Measurements from ENCODE around the gene EIF4E2. TPM values are rescaled to one million over a fixed set of nuclear protein-coding genes. Genes with fewer than 3 reads are reported as not detected.

Gene EIF4E2
- total and polyA plus RNA-seq, 2 donors (not counting 3 experiments of a cell fraction or from before 2014, with no cell fraction given), result 50.0 to 96.5 TPM

DNA sequence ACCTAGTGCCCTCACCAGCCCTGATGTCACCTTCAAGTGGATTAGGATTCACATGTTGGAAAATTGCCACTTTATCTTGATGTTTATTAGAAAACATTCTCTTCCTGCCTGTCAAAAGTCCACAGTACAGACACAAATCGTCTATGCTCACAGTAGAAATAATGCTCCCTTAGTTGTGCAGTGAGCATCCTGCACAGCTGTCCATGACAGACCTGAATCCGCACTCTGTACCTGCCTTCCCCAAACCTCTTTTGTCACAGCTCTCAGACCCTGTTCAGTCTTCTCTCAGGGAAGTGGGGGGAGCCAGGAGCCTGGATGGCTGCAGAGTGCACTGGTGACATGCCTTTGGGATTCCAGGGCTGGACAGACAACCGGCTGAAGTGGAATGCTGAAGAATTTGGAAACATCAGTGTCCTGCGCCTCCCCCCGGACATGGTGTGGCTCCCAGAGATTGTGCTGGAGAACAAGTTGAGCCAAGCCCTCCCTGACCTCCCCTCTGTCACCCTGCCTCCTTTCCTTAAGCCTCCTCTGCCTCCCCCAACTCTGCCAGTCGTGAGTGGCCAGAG lies 22.5 kb upstream of the EIF4E2 start:
- Histone ChIP-seq H3K27ac (ENCODE audit: insufficient read depth, low read depth, low read length) (no peak overlapping the region), H3K4me3 (replicated peaks in 1 of 3; ENCODE audit: insufficient read depth in 1 of 3, low read depth in 1 of 3, low read length in 3 of 3) (no peak overlapping the region), H3K9me1 (replicated peaks; ENCODE audit: control insufficient read depth, extremely low read depth, insufficient read depth, low read length) (no peaks in the 10 kb centered on the region), H3K79me2 (ENCODE audit: control insufficient read depth, insufficient read depth, low read length) (no peaks in the 10 kb centered on the region), H3K9ac (replicated peaks; ENCODE audit: extremely low read depth, insufficient read depth, low read length) (no peak overlapping the region), H3K36me3 (ENCODE audit: control insufficient read depth in 2 of 2, extremely low read depth in 1 of 2, insufficient read depth in 2 of 2, low read length in 2 of 2) (no peaks in the 10 kb centered on the region), H3K4me2 (ENCODE audit: insufficient read depth, low read length) (no peak overlapping the region), H2AFZ (ENCODE audit: low read depth, low read length) (no peak overlapping the region), H3K27me3 (ENCODE audit: control insufficient read depth in 2 of 2, insufficient read depth in 2 of 2, low read length in 2 of 2) (peaks cover 10 to 12% of the 10 kb centered on the region in 2 experiments), H3K9me3 (replicated peaks; ENCODE audit: control insufficient read depth, insufficient read depth, low read length) (no peaks in the 10 kb centered on the region), H3K4me1 (ENCODE audit: control insufficient read depth, extremely low read depth, insufficient read depth, low read length) (no peaks in the 10 kb centered on the region), H4K20me1 (replicated peaks; ENCODE audit: control insufficient read depth, extremely low read depth, insufficient read depth, low read length) (no peaks in the 10 kb centered on the region)
- intact Hi-C loops (cut with micrococcal nuclease) (no loop called here), dilution Hi-C loops (cut with MboI; ENCODE audit: extremely low pct_ligation_motif_present, low sequenced_read_pairs) (no loop called here)
- ChIA-PET CTCF (no interaction called here), POLR2A (no interaction called here)
- no peak for TF ChIP-seq POLR2A (IDR thresholded peaks at IDR 0.05; ENCODE audit: low read depth, low read length)
- TF ChIP-seq GATA2 (IDR thresholded peaks at IDR 0.05; ENCODE audit: insufficient read depth, insufficient read length, low read depth, low read length), result no peak
- TF ChIP-seq POLR2AphosphoS5 (IDR thresholded peaks at IDR 0.05; ENCODE audit: insufficient read depth, low read depth, low read length), result no peak
- TF ChIP-seq, protein P1, sequence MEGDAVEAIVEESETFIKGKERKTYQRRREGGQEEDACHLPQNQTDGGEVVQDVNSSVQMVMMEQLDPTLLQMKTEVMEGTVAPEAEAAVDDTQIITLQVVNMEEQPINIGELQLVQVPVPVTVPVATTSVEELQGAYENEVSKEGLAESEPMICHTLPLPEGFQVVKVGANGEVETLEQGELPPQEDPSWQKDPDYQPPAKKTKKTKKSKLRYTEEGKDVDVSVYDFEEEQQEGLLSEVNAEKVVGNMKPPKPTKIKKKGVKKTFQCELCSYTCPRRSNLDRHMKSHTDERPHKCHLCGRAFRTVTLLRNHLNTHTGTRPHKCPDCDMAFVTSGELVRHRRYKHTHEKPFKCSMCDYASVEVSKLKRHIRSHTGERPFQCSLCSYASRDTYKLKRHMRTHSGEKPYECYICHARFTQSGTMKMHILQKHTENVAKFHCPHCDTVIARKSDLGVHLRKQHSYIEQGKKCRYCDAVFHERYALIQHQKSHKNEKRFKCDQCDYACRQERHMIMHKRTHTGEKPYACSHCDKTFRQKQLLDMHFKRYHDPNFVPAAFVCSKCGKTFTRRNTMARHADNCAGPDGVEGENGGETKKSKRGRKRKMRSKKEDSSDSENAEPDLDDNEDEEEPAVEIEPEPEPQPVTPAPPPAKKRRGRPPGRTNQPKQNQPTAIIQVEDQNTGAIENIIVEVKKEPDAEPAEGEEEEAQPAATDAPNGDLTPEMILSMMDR (IDR thresholded peaks at IDR 0.05; ENCODE audit: extremely low read depth in 1 of 2, insufficient read depth in 1 of 2, low read depth in 1 of 2, low read length in 2 of 2), result no peak
- no peak for TF ChIP-seq FOS (IDR thresholded peaks at IDR 0.05; ENCODE audit: borderline replicate concordance, insufficient read depth, low read length)
- TF ChIP-seq MYC (IDR thresholded peaks at IDR 0.05; ENCODE audit: low read depth, low read length), result no peak
- TF ChIP-seq, protein P2, sequence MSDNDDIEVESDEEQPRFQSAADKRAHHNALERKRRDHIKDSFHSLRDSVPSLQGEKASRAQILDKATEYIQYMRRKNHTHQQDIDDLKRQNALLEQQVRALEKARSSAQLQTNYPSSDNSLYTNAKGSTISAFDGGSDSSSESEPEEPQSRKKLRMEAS (IDR thresholded peaks at IDR 0.05; ENCODE audit: insufficient read depth, insufficient read length), result no peak
- BruUV-seq (replicated peaks), result no TSS peak
- FAIRE-seq (no peak), DNase-seq (ENCODE audit: low read depth, low spot score) (no peak)

All from endothelial cell of umbilical vein (primary cell).